ENCODE data around the gene SUN5.

- TF ChIP-seq POLR2AphosphoS5 (IDR thresholded peaks at IDR 0.05) = no peak
- TF ChIP-seq, protein P1, sequence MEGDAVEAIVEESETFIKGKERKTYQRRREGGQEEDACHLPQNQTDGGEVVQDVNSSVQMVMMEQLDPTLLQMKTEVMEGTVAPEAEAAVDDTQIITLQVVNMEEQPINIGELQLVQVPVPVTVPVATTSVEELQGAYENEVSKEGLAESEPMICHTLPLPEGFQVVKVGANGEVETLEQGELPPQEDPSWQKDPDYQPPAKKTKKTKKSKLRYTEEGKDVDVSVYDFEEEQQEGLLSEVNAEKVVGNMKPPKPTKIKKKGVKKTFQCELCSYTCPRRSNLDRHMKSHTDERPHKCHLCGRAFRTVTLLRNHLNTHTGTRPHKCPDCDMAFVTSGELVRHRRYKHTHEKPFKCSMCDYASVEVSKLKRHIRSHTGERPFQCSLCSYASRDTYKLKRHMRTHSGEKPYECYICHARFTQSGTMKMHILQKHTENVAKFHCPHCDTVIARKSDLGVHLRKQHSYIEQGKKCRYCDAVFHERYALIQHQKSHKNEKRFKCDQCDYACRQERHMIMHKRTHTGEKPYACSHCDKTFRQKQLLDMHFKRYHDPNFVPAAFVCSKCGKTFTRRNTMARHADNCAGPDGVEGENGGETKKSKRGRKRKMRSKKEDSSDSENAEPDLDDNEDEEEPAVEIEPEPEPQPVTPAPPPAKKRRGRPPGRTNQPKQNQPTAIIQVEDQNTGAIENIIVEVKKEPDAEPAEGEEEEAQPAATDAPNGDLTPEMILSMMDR (IDR thresholded peaks at IDR 0.05) = no peak
Observed at GRCh38 chr20:33030569-33030968, 26.3 kb upstream of the SUN5 start.

Measured in sigmoid colon (tissue), 4 donors.